Stimulated activated naive CD4-positive, alpha-beta T cell treated with Interleukin-2 at 50 U/mL for 16 hours (primary cell): ENCODE data around the gene RHEB.

Experiments used
- DNase-seq: peaks from one replicate; lab custom pipeline; 2025; lab: John Stamatoyannopoulos, UW

The RHEB gene

GRCh38 chr7:151431768-151432311 lies 87.9 kb downstream of the RHEB start:
- DNase-seq, result no peak

GRCh38 chr7:151431281-151431767 lies 88.4 kb downstream of the RHEB start:
- DNase-seq, result no peak

DNA sequence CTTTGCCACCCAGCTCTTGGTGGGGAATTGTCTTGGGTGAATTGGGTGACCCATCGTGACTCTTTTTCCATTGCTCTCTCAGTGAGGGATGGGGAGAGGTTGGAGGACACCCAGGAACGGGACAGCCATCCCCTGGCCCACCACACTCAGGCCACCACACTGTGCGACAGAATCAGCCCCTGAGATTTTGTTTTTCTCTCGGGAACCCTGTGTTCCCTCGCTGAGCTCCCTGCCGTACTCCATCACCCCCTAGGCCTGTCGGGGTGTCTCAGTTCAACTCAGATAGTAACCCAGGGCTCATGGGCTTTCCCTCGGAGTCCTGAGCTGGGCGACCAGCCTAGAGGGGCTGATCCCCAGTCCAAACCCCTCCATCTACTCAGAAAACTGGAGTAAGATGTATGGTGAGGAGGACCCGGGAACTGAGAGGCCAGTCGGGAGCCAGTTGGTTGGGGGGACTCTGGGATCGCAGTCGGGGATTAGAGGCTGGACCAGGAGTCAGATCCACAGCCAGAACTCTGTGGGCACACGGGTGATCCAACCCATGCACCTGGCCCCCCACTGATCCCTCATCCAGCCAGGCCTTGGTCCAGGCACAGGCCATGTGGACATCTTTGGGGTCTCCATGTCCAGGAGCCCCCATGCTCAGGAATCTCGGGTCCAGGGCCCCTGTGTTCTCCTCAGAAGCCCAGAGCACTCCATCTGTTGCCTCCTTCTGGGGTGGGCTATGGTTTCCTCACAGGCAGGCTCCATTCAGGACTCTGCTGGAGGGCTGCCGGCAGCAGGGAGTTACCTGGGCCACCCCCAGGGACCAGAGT lies 89.1 kb downstream of the RHEB start:
- no peak for DNase-seq

DNA sequence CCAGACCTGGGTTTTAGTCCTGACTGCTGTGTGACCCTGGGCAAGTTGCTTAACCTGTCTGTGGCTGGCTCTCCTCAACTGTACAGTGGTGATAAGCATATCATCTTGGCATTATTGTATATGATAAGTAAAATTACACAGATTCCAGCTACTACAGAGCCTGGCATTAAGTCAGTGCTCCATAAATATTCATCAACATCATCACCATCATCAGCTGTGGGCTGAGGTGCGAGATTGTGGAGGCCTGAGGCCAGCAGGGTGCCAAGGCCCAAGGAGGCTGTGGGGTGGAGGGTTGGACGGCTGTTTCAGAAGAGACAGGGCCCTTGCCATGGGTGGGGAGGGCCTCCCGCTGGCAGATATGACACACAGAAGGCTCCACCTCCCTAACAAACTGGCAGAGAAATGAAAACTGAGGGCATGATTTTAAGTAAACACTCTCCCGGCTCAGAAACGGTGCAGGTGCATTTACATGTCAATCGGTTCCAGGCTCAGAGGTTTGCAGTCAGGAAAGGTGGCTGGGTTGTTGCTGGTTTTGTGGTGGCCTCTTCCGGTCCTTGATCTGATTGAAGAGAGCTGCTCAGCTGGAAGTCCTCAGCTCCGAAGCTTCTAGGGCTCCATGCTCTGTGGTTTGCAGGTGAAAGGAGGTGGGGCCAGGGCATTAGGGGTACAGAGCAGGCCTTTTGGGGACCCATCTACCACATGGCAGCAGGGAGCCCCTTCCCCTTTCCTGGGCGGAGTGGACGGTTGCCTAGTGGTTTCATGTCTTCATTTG lies 89.9 kb downstream of the RHEB start:
- DNase-seq, result peak; percentile 38

DNA sequence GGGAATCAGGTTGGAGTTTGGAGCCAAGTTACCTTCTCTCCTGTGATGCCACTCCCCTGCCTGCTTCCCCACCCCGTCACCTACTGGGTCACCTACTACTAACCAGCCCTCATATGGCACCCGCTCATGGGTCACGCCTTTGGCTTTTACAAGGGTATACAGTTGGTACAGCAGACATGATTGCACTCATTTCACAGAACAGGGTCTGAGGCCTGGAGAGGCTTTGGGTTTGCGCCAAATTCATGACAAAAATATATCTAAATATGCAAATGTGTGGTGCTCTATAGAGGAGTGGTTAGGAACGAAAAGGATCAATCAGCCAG lies 90.5 kb downstream of the RHEB start:
- DNase-seq, result no peak

- DNase-seq, result no peak
These were observed 91.1 kb downstream of the RHEB start for GRCh38 chr7:151428378-151429236.

- DNase-seq, result no peak
These were observed 91.9 kb downstream of the RHEB start for GRCh38 chr7:151427705-151428377.

DNA sequence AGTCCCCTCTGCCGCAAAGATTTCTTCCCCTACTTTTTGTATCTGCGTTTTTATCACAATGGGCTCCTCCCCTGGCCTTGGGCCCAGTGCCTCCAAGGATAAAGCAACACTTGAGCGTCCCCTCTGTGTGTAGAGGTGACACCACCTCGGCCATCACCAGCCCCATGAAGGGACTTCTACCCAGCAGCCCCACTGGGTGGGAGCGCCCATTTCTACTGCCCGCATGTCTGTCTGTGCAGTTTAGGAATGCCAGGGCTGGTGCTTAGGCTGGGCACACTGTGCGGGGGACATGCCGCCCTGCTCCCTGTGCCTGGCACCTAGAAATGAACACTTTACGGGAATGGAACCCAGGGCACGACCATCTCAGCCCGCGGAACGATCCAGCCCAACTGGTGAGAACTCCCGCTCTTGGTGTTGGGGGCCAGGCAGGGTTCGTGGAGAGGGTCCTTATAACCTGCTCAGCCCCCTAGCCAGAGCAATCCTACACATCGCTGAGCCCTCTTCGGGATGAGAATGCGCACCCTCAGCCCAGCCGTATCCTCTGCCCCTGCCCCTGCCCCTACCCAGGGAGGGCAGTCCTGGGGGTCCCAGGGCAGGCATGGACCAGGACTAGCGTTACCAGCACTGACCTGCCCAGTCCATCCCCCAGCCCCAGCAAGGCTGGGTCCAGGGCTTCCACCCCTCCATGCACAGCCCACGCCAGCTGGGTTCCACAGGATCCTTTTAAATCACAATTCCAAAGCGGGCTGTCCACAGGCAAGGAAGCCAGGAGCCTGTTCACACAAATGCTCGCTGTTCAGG lies 92.6 kb downstream of the RHEB start:
- no peak for DNase-seq

GRCh38 chr7:151426441-151426903 lies 93.2 kb downstream of the RHEB start:
- no peak for DNase-seq

- DNase-seq, result no peak
These were observed 93.8 kb downstream of the RHEB start for GRCh38 chr7:151425670-151426440.

DNA sequence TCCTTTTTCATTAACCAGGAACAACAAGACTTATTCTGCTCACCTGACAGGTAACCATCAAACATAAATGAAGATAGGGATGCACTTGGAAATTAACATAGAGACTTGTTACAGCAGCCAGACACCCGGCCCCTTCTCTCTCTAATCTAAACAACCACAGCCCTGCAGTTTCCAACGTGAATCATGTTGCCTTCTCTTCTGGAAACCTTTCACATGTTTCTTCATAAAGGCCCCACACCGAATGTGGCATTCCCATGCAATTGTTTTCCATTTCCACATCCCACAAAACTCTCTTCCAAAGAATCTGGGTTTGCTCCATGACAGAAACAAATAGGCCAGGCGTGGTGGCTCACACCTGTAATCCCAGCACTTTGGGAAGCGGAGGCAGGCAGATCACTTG lies 94.9 kb downstream of the RHEB start:
- no peak for DNase-seq

DNA sequence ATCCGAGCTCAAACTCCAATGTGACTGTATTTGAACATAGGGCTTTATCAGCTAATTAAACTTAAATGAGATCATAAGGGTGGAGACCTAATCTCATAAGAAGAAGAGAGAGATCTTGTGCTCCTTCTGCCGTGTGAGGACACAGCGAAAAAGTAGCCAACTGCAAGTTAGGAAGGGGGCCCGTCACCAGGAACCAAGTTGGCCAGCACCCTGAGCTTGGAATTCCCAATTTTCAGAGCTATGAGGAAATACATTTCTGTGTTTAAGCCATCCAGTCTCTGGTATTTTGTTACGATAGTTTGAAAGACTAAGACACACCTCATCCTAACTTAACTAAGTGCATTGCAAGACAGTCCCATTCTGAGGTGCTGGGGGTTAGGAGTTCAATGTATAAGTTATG lies 95.8 kb downstream of the RHEB start:
- no peak for DNase-seq

DNA sequence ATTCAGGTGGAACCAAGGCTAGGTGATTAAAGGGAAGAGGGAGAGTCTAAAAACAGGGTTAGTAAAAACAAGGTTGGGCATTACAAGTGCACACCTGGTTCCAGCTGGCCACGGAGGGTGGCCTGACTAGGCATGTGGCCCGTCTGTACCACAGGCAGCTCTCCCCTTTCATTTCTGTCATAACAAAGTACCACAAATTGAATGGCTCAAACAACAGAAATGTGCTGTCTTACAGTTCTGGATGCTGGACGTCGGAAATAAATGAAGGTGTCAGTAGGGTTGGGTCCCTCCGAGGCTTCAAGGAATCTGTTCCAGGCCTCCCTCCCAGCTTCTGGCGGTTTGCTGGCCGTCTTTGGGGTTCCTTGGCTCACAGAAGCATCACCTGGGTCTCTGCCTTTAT lies 96.5 kb downstream of the RHEB start:
- DNase-seq, result no peak

GRCh38 chr7:151422212-151422611 lies 97.5 kb downstream of the RHEB start:
- DNase-seq, result no peak

DNA sequence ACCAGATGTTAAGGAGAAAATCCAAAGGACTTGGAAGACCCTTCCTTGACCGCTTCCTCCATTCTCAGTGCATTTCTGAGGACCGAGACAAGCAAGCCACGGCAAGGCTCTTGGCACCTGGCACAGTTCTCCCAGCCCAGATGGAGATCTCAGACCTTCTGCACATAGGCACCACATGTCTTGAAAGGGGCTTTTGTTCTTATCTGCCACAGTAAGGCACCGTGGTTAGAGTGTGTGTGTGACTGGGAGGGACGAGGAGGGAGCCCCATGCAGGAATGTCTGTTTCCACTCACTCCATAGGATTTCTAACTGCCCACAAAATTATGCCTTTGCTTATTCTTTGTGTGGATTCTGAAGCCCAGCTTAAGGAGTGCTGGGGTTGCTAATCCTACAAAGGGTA lies 99.6 kb downstream of the RHEB start:
- DNase-seq, result no peak

DNA sequence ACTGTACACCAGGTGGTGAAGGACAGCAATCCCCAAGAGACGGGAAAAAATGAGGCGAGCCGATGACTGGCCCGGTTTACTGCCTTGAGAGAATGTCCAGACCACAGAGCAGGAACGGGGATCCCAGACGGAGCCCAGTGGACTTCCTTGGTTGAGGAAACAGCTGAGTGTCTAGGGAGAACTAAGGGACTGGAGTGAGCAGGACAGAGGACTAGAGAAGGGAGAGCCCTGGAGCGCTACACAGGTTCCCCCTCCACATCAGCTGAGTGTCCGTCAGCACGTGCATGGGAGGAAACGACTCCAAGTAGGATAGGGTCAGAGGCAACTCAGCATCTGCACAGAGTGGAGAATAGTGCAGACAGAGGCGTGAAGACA lies 102.8 kb downstream of the RHEB start:
- DNase-seq, result no peak

DNA sequence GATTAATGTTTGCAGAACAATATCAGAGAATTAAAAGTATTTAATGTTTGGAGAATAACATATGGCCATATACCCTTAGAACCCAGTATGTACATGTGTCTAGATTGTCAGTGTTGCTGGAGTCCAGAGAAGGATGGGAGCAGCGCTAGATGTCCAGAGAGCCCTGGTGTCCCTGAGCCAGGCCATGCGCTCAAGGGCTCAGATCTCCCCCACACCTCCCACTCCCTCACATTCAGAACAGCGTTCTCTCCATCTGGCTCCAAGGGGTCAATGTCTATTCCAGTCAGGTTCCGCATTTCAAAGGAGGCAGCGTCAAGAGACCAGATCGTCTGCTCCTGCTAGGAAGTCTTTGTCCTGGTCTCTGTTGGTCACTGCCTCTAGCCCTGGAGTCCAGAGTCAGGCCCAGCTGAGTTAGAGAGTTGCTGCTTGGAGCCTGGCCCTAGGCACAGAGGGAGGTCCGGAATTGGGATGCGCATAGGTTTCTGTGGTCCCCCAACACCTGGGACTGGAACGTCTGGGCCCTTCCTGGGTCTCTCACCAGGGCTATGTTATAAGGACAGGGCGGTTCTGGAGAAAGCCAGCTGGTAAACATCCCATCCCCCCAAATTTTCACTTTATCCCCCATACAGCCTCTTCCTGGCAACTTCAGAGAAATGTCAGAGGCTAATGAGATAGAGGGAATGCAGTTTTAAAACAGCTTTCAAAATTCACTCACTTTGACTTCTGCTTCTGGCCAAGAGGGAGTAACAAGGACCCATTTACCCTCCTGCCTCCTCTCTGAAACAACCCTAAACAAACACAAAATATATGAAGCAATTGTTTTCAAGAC lies 103.4 kb downstream of the RHEB start:
- no peak for DNase-seq
